Stomach (tissue), 4 donors: ENCODE data around the gene MED12L.

ENCODE experiments used
- POLR2A ChIP-seq, 4 donors: fragments of 450-650 bp; IDR thresholded peaks; one replicate each; pipeline ENCODE4 v1.6.1; 2016; ENCODE audit warnings: antibody characterized with exemption in 4 of 4, control low read depth in 2 of 4, mild to moderate bottlenecking in 1 of 4, moderate library complexity in 1 of 4
- POLR2AphosphoS5 ChIP-seq, 3 donors: sonication (generic); formaldehyde crosslinking; IDR thresholded peaks; one replicate each; pipeline ENCODE4 v1.6.1; 2016; ENCODE audit warnings: antibody characterized with exemption in 3 of 3
- TF ChIP-seq, protein P1 (sequence below), 7 experiments: fragments of 450-650 bp in 4 of 7; fragments of 200-600 bp in 3 of 7; sonication (generic) in 3 of 7; IDR thresholded peaks; one replicate each; pipeline ENCODE4 v1.5.1; 2016 to 2019; ENCODE audit warnings: antibody characterized with exemption in 7 of 7, control low read depth in 2 of 7, mild to moderate bottlenecking in 1 of 7

DNA sequence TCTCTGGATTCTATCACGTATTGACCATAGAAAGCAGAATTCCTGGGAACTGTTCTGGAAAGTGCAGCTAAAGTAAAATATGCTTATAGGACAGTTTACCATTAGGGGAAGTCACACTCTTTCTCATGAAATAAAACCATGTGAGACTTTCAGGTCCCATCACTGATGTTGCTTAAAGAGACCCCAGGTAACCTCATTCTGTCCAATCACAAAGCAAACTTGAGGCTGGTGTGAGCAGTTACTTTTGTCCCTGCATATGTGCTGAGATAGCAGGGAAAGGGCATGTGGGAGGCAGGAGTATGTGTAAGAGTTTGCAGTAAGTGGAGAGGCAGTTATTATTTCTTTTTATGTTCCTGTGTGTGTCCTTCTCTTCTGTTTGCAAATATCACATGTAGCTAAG is 215.1 kb downstream of the MED12L start:
- no peak for TF ChIP-seq POLR2AphosphoS5 (IDR thresholded peaks at IDR 0.05)
- TF ChIP-seq, protein P1, sequence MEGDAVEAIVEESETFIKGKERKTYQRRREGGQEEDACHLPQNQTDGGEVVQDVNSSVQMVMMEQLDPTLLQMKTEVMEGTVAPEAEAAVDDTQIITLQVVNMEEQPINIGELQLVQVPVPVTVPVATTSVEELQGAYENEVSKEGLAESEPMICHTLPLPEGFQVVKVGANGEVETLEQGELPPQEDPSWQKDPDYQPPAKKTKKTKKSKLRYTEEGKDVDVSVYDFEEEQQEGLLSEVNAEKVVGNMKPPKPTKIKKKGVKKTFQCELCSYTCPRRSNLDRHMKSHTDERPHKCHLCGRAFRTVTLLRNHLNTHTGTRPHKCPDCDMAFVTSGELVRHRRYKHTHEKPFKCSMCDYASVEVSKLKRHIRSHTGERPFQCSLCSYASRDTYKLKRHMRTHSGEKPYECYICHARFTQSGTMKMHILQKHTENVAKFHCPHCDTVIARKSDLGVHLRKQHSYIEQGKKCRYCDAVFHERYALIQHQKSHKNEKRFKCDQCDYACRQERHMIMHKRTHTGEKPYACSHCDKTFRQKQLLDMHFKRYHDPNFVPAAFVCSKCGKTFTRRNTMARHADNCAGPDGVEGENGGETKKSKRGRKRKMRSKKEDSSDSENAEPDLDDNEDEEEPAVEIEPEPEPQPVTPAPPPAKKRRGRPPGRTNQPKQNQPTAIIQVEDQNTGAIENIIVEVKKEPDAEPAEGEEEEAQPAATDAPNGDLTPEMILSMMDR (IDR thresholded peaks at IDR 0.05): no peak
- TF ChIP-seq POLR2A (IDR thresholded peaks at IDR 0.05): no peak
